Heart right ventricle (tissue), 16 donors: Measurements from ENCODE around the gene SLC6A6. TPM values are rescaled to one million over a fixed set of nuclear protein-coding genes. Genes with fewer than 3 reads are reported as not detected.

Experiments
- ATAC-seq, 8 donors: fragments of 200-7000 bp; cut with Tn5 transposase; one replicate each; pipeline ENCODE4 v1.9.1; 2020; ENCODE audit warnings: mild to moderate bottlenecking in 8 of 8, moderate library complexity in 8 of 8, moderate number of reproducible peaks in 1 of 8
- DNase-seq, 2 donors: peaks; one replicate each; pipeline ENCODE4 v3.0.0-alpha.2; 2020
- H3K27ac ChIP-seq, 10 donors: fragments of 200-600 bp; sonication (generic) in 2 of 10; one replicate each; pipeline versions ENCODE4 v1.5.0 to v1.8.0; 2020 to 2022; ENCODE audit warnings: mild to moderate bottlenecking in 3 of 10
- H3K27me3 ChIP-seq, 7 donors: fragments of 200-600 bp; one replicate each; pipeline ENCODE4 v1.8.0; 2021 to 2022; ENCODE audit warnings: mild to moderate bottlenecking in 2 of 7
- H3K36me3 ChIP-seq, 9 donors: fragments of 200-600 bp; sonication (generic) in 1 of 9; one replicate each; pipeline versions ENCODE4 v1.5.0 to v1.8.0; 2020 to 2022; ENCODE audit warnings: mild to moderate bottlenecking in 2 of 9
- H3K4me1 ChIP-seq, 9 donors: fragments of 200-600 bp; sonication (generic) in 1 of 9; one replicate each; pipeline versions ENCODE4 v1.5.0 to v1.8.0; 2020 to 2022; ENCODE audit warnings: mild to moderate bottlenecking in 4 of 9
- H3K4me3 ChIP-seq, 10 donors: fragments of 200-600 bp; sonication (generic) in 2 of 10; one replicate each; pipeline versions ENCODE4 v1.5.0 to v1.8.0; 2020 to 2022; ENCODE audit warnings: mild to moderate bottlenecking in 7 of 10, moderate library complexity in 2 of 10
- H3K9me3 ChIP-seq, 11 donors: fragments of 200-600 bp in 10 of 11; sonication (generic) in 2 of 11; one replicate each; pipeline versions ENCODE4 v1.5.0 to v1.8.0; 2013 to 2022; ENCODE audit warnings: mild to moderate bottlenecking in 2 of 11, control low read depth in 1 of 11, moderate library complexity in 1 of 11
- CTCF ChIP-seq, 9 donors: fragments of 200-600 bp; sonication (generic) in 2 of 9; IDR thresholded peaks; one replicate each; pipeline versions ENCODE4 v1.5.0 to v1.8.0; 2021 to 2022; ENCODE audit warnings: antibody characterized with exemption in 9 of 9, mild to moderate bottlenecking in 5 of 9, moderate library complexity in 1 of 9
- WGBS, 2 donors: extraction: QIAGEN DNeasy Blood & Tissue Kit; methylation state at CpG; one replicate each; pipeline ENCODE4 v1.1.7; 2013; ENCODE audit warnings: inconsistent platforms in 1 of 2; 5-methylcytosine and 5-hydroxymethylcytosine counted together
- intact Hi-C, 10 donors: fragments of 100-400 bp; cut with DNase I; formaldehyde crosslinking; loops; one replicate each; pipeline versions ENCODE4 v1.11.1 to v1.14.2; 2022
- polyA plus RNA-seq, 2 donors: library from polyadenylated mRNA; stranded (reverse); fragments of 200-250 nt; gene quantifications; one replicate each; pipeline ENCODE4 v1.2.3, GENCODE V29; 2013
- total RNA-seq, 10 donors: library from RNA; stranded (reverse); fragmentation: NEBNext Ultra II Directional in 3 of 10; extraction: Animal tissue kit (Norgen Biotek cat#: 25700) in 3 of 10; gene quantifications; one replicate each; pipeline versions ENCODE4 v1.2.1 to v1.2.4, GENCODE V29; 2021 to 2023
- donor health status: Arrhythmogenic right ventricular cardiomyopathy.
- donor health status: ischemic (EF 13 %, LVEDD 7.1; RV severe dilation, severe dysfunction).
- donor health status: healthy with polysubstance abuse.
- donor health status: DM: no; HTN: yes; CAD: no.
- donor health status: DM: no; HTN: no; CAD: no.
- donor health status: ischemic (EF 25% LVEDD 6.9; RV normal size, moderate dysfunction).
- donor health status: ischemic (EF 25% LVEDD 5.7; RV mildly dilated, moderate dysfunction).
- donor health status: healthy.
- donor health status: DM: yes; HTN: yes; CAD: no.
- donor health status: Ischemic cardiomyopathy.
- donor health status: ischemic (EF 35%, LVEDD 5.7; RV mildly dilated, moderate dysfunction).
- donor health status: nonischemic (EF 11% LVEDD 7.7; RV severe dilation, severe dysfunction).
- donor health status: DM: yes; HTN: yes; CAD: no.
- donor health status: PGD.
- donor health status: ischemic (EF 29% LVEDD 5.4; RV normal size, mild dysfunction).
- donor health status: nonischemic (EF 23%, LVEDD 6.1; RV moderate dilation, normal function).

The SLC6A6 gene
- total and polyA plus RNA-seq, 12 donors, result 7.7 to 68.7 (median 44.0) TPM

- WGBS, 2 donors, result 94 to 95% methylated on average over 8 of the region's 8 CpGs
- intact Hi-C loops, result no loop called here
- Histone ChIP-seq H3K27me3 (peaks cover 0 to 20% (median 0%) of the 10 kb centered on the region in 7 donors), H3K4me3 (no peak overlapping the region), H3K4me1 (peaks cover 22 to 100% (median 75%) of the 10 kb centered on the region in 9 donors), H3K9me3 (no peaks in the 10 kb centered on the region), H3K36me3 (no peaks in the 10 kb centered on the region), H3K27ac (peak overlapping the region in 9 of 10 donors; percentile 64 to 95 (median 72))
- TF ChIP-seq CTCF (IDR thresholded peaks at IDR 0.05), result no peak
- ATAC-seq (no peak), DNase-seq (no peak)
These were observed 30.7 kb downstream of the SLC6A6 start for GRCh38 chr3:14433106-14433505.

GRCh38 chr3:14434126-14434497, 31.7 kb downstream of the SLC6A6 start:
- TF ChIP-seq CTCF (IDR thresholded peaks at IDR 0.05), result no peak
- WGBS, 2 donors, result 59 to 60% methylated on average over 4 of the region's 4 CpGs

GRCh38 chr3:14434498-14435151, 32.2 kb downstream of the SLC6A6 start:
- peak overlapping the region in 1 of 10 donors; percentile 1 for H3K4me3 ChIP-seq
- peak overlapping the region in 9 of 10 donors; percentile 33 to 95 (median 71) for H3K27ac ChIP-seq
- 44% methylated on average over 12 of the region's 12 CpGs for WGBS, 2 donors
- intact Hi-C loops, result loop anchor here in 2 of 10 donors (2.0 to 5.0 kb wide), 2 partner anchors 18 to 32 kb away; partner anchors contain the start of gene SLC6A6 (in 1 of the 2)
- no peaks in the 10 kb centered on the region for H3K36me3 ChIP-seq
- H3K4me1 ChIP-seq, result peaks cover 35 to 100% (median 90%) of the 10 kb centered on the region in 9 donors
- DNase-seq, result peak; percentile 44 to 66
- H3K27me3 ChIP-seq, result peaks cover 0 to 22% (median 0%) of the 10 kb centered on the region in 7 donors
- no peaks in the 10 kb centered on the region for H3K9me3 ChIP-seq
- no peak for TF ChIP-seq CTCF (IDR thresholded peaks at IDR 0.05)
- ATAC-seq, result peak in 7 of 8 donors; percentile 6 to 56 (median 24)

More at GRCh38 chr3:14434126-14434497, 31.7 kb downstream of the SLC6A6 start:
- DNase-seq, result no peak
- Histone ChIP-seq H3K36me3 (no peaks in the 10 kb centered on the region), H3K4me1 (peaks cover 30 to 100% (median 85%) of the 10 kb centered on the region in 9 donors), H3K27me3 (peaks cover 0 to 22% (median 0%) of the 10 kb centered on the region in 7 donors), H3K27ac (peak overlapping the region in 9 of 10 donors; percentile 33 to 95 (median 71)), H3K9me3 (no peaks in the 10 kb centered on the region), H3K4me3 (no peak overlapping the region)
- intact Hi-C loops, result loop anchor here in 1 of 10 donors (2.0 kb wide), 1 partner anchor 19 kb away; no protein-coding TSS in a partner anchor
- peak in 1 of 8 donors; percentile 10 for ATAC-seq

GRCh38 chr3:14435175-14436014, 33.0 kb downstream of the SLC6A6 start:
- H3K4me1 ChIP-seq, result peaks cover 43 to 100% (median 97%) of the 10 kb centered on the region in 9 donors
- peaks cover 0 to 22% (median 0%) of the 10 kb centered on the region in 7 donors for H3K27me3 ChIP-seq
- intact Hi-C loops, result loop anchor here in 2 of 10 donors (2.0 to 5.0 kb wide), 2 partner anchors 17 to 33 kb away; partner anchors contain the start of gene SLC6A6 (in 1 of the 2)
- no peaks in the 10 kb centered on the region for H3K36me3 ChIP-seq
- H3K4me3 ChIP-seq, result no peak overlapping the region
- WGBS, 2 donors, result 64 to 73% methylated on average over 17 to 18 of the region's 18 CpGs
- ATAC-seq (peak in 6 of 8 donors; percentile 10 to 51 (median 23)), DNase-seq (peak in 1 of 2 donors; percentile 57)
- H3K27ac ChIP-seq, result peak overlapping the region in 9 of 10 donors; percentile 33 to 95 (median 71)
- TF ChIP-seq CTCF (IDR thresholded peaks at IDR 0.05), result no peak
- H3K9me3 ChIP-seq, result no peaks in the 10 kb centered on the region
